Body of pancreas (tissue), 4 donors: ENCODE measurements around the gene EEPD1. TPM values are rescaled to one million over a fixed set of nuclear protein-coding genes. Genes with fewer than 3 reads are reported as not detected.
"Not testable (repeated sequence)": the region's sequence is repeated elsewhere in the genome, so short reads cannot be mapped to it uniquely, and the experiment has no call there.

Source experiments
- ATAC-seq: fragments of 150-250 bp; one replicate; pipeline ENCODE4 v1.9.1; 2016
- DNase-seq, 4 donors: peaks; one replicate each; pipeline ENCODE4 v3.0.0-alpha.2; 2019
- H3K27ac ChIP-seq, 4 donors: fragments of 200-600 bp; sonication (generic); 1 replicate in 3 of 4; 2 replicates in 1 of 4; pipeline versions ENCODE4 v1.5.1 to v1.6.1; 2016 to 2019; ENCODE audit warnings: mild to moderate bottlenecking in 1 of 4, mixed read lengths in 1 of 4, moderate library complexity in 1 of 4
- H3K27me3 ChIP-seq, 2 donors: fragments of 200-600 bp; sonication (generic); one replicate each; pipeline ENCODE4 v1.6.0; 2016; ENCODE audit warnings: mild to moderate bottlenecking in 1 of 2
- H3K36me3 ChIP-seq, 2 donors: fragments of 200-600 bp; sonication (generic); replicated peaks in 1 of 2; 2 replicates each; pipeline ENCODE4 v1.5.1; 2016; ENCODE audit warnings: low read depth in 2 of 2; ENCODE audit not compliant: insufficient read depth in 1 of 2
- H3K4me1 ChIP-seq: fragments of 200-600 bp; sonication (generic); one replicate; pipeline ENCODE4 v1.6.0; 2016
- H3K4me3 ChIP-seq, 2 donors: fragments of 200-600 bp; sonication (generic); 1 replicate in 1 of 2; 2 replicates in 1 of 2; pipeline ENCODE4 v1.5.1; 2016 to 2019
- H3K9me3 ChIP-seq, 3 donors: fragments of 200-600 bp; sonication (generic); 1 replicate in 2 of 3; 2 replicates in 1 of 3; pipeline ENCODE4 v1.5.1; 2016
- CTCF ChIP-seq, 7 experiments: fragments of 450-650 bp in 4 of 7; fragments of 200-600 bp in 3 of 7; sonication (generic) in 3 of 7; IDR thresholded peaks; one replicate each; pipeline ENCODE4 v1.5.1; 2016 to 2019; ENCODE audit warnings: antibody characterized with exemption in 7 of 7
- POLR2A ChIP-seq, 3 donors: fragments of 450-650 bp; IDR thresholded peaks; one replicate each; pipeline ENCODE4 v1.6.1; 2016; ENCODE audit warnings: antibody characterized with exemption in 3 of 3, mild to moderate bottlenecking in 2 of 3
- WGBS, 2 donors: methylation state at CpG; one replicate each; pipeline ENCODE4 v1.1.5; 2017; 5-methylcytosine and 5-hydroxymethylcytosine counted together
- intact Hi-C: fragments of 100-400 bp; cut with DNase I; formaldehyde crosslinking; loops from one replicate; pipeline ENCODE4 v1.15.1; 2023
- total RNA-seq, 2 donors: library from RNA; depleted of rRNA; stranded (reverse); fragments of >200 nt; gene quantifications; one replicate each; pipeline ENCODE4 v1.1.0, GENCODE V29; 2016

EEPD1 gene
- total RNA-seq, 2 donors from 2014 or later = 13.5 to 24.1 TPM

- no peak for DNase-seq
- 57 to 68% methylated on average over 2 of the region's 2 CpGs for WGBS, 2 donors
- H3K36me3 ChIP-seq = no peaks in the 10 kb centered on the region
- H3K27ac ChIP-seq = no peak overlapping the region
- peaks cover 13% of the 10 kb centered on the region for H3K4me1 ChIP-seq
- ATAC-seq = no peak
- no peak overlapping the region for H3K4me3 ChIP-seq
- no peaks in the 10 kb centered on the region for H3K9me3 ChIP-seq
- no peak for TF ChIP-seq POLR2A (IDR thresholded peaks at IDR 0.05)
- no peak for TF ChIP-seq CTCF (IDR thresholded peaks at IDR 0.05)
- no peaks in the 10 kb centered on the region for H3K27me3 ChIP-seq
- intact Hi-C loops = no loop called here
Observed at GRCh38 chr7:36238138-36238537, 85.1 kb downstream of the EEPD1 start.

- DNase-seq, H3K27ac ChIP-seq, H3K4me1 ChIP-seq, ATAC-seq, H3K9me3 ChIP-seq, H3K4me3 ChIP-seq, H3K27me3 ChIP-seq, H3K36me3 ChIP-seq, intact Hi-C loops: not testable (repeated sequence)
- WGBS, 2 donors = 74 to 79% methylated on average over 3 of the region's 3 CpGs
Observed at GRCh38 chr7:36243356-36243755, 90.3 kb downstream of the EEPD1 start.

GRCh38 chr7:36244001-36244400, 90.9 kb downstream of the EEPD1 start:
- 93 to 94% methylated on average over 1 of the region's 1 CpG for WGBS, 2 donors
- H3K4me1 ChIP-seq, ATAC-seq, H3K27me3 ChIP-seq, H3K4me3 ChIP-seq, H3K27ac ChIP-seq, DNase-seq, intact Hi-C loops, H3K36me3 ChIP-seq, H3K9me3 ChIP-seq: not testable (repeated sequence)

GRCh38 chr7:36244429-36244828, 91.4 kb downstream of the EEPD1 start:
- no peaks in the 10 kb centered on the region for H3K9me3 ChIP-seq
- no peak overlapping the region for H3K27ac ChIP-seq
- H3K4me3 ChIP-seq = no peak overlapping the region
- no peaks in the 10 kb centered on the region for H3K36me3 ChIP-seq
- 76 to 89% methylated on average over 5 of the region's 5 CpGs for WGBS, 2 donors
- no peak for DNase-seq
- intact Hi-C loops = no loop called here
- no peaks in the 10 kb centered on the region for H3K27me3 ChIP-seq
- no peak for TF ChIP-seq CTCF (IDR thresholded peaks at IDR 0.05)
- no peak for TF ChIP-seq POLR2A (IDR thresholded peaks at IDR 0.05)
- H3K4me1 ChIP-seq = no peaks in the 10 kb centered on the region
- ATAC-seq = no peak

GRCh38 chr7:36245684-36246299, 92.7 kb downstream of the EEPD1 start:
- Histone ChIP-seq H3K27me3 (no peaks in the 10 kb centered on the region), H3K9me3 (no peaks in the 10 kb centered on the region), H3K36me3 (no peaks in the 10 kb centered on the region), H3K4me1 (no peaks in the 10 kb centered on the region), H3K4me3 (no peak overlapping the region), H3K27ac (peak overlapping the region in 1 of 4 donors; percentile 13)
- intact Hi-C loops = no loop called here
- TF ChIP-seq CTCF (IDR thresholded peaks at IDR 0.05) (no peak), POLR2A (IDR thresholded peaks at IDR 0.05) (no peak)
- 82 to 90% methylated on average over 2 to 4 of the region's 4 CpGs for WGBS, 2 donors
- no peak for ATAC-seq
- DNase-seq = no peak

- H3K9me3 ChIP-seq = no peaks in the 10 kb centered on the region
- no peak overlapping the region for H3K27ac ChIP-seq
- TF ChIP-seq CTCF (IDR thresholded peaks at IDR 0.05) = no peak
- no peak for TF ChIP-seq POLR2A (IDR thresholded peaks at IDR 0.05)
- ATAC-seq (no peak), DNase-seq (no peak)
- WGBS, 2 donors = 75 to 76% methylated on average over 5 of the region's 5 CpGs
- H3K27me3 ChIP-seq = no peaks in the 10 kb centered on the region
- no peak overlapping the region for H3K4me3 ChIP-seq
- H3K4me1 ChIP-seq = no peaks in the 10 kb centered on the region
- intact Hi-C loops = no loop called here
- H3K36me3 ChIP-seq = no peaks in the 10 kb centered on the region
Observed at GRCh38 chr7:36249091-36249490, 96.0 kb downstream of the EEPD1 start.
